ENCODE results near the gene CNTNAP2. TPM values are rescaled to one million over a fixed set of nuclear protein-coding genes. Genes with fewer than 3 reads are reported as not detected.

CNTNAP2 gene
- total RNA-seq, 1 donor: 7.6 TPM

- H3K4me1 ChIP-seq (ENCODE audit: insufficient read depth, low read length): no peaks in the 10 kb centered on the region
- no peak overlapping the region for H3K27ac ChIP-seq (ENCODE audit: low read depth, low read length)
- no peaks in the 10 kb centered on the region for H3K36me3 ChIP-seq (ENCODE audit: insufficient read depth, low read length)
- no peaks in the 10 kb centered on the region for H3K79me2 ChIP-seq (ENCODE audit: insufficient read depth, low read length)
- no peak for DNase-seq (ENCODE audit: insufficient read length, low spot score, missing footprints)
- TF ChIP-seq, protein P1, sequence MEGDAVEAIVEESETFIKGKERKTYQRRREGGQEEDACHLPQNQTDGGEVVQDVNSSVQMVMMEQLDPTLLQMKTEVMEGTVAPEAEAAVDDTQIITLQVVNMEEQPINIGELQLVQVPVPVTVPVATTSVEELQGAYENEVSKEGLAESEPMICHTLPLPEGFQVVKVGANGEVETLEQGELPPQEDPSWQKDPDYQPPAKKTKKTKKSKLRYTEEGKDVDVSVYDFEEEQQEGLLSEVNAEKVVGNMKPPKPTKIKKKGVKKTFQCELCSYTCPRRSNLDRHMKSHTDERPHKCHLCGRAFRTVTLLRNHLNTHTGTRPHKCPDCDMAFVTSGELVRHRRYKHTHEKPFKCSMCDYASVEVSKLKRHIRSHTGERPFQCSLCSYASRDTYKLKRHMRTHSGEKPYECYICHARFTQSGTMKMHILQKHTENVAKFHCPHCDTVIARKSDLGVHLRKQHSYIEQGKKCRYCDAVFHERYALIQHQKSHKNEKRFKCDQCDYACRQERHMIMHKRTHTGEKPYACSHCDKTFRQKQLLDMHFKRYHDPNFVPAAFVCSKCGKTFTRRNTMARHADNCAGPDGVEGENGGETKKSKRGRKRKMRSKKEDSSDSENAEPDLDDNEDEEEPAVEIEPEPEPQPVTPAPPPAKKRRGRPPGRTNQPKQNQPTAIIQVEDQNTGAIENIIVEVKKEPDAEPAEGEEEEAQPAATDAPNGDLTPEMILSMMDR (IDR thresholded peaks at IDR 0.05; ENCODE audit: extremely low read depth, low read depth, low read length): no peak
- H3K4me3 ChIP-seq (ENCODE audit: insufficient read depth, low read length): no peak overlapping the region
- no peak overlapping the region for H2AFZ ChIP-seq (ENCODE audit: low read length)
- H3K27me3 ChIP-seq (ENCODE audit: insufficient read depth, low read length): no peaks in the 10 kb centered on the region
- no peak overlapping the region for H3K4me2 ChIP-seq (ENCODE audit: insufficient read depth, low read length)
- no peaks in the 10 kb centered on the region for H4K20me1 ChIP-seq (ENCODE audit: insufficient read depth, low read length)
- no peaks in the 10 kb centered on the region for H3K9me3 ChIP-seq (ENCODE audit: low read depth, low read length)
Observed at GRCh38 chr7:147136352-147136751, 1019.8 kb downstream of the CNTNAP2 start.

- Histone ChIP-seq H4K20me1 (ENCODE audit: insufficient read depth, low read length) (no peaks in the 10 kb centered on the region), H3K27ac (ENCODE audit: low read depth, low read length) (no peak overlapping the region), H3K36me3 (ENCODE audit: insufficient read depth, low read length) (no peaks in the 10 kb centered on the region), H3K9me3 (ENCODE audit: low read depth, low read length) (no peaks in the 10 kb centered on the region), H3K79me2 (ENCODE audit: insufficient read depth, low read length) (no peaks in the 10 kb centered on the region), H2AFZ (ENCODE audit: low read length) (peak overlapping the region; percentile 26), H3K4me2 (ENCODE audit: insufficient read depth, low read length) (no peak overlapping the region), H3K4me3 (ENCODE audit: insufficient read depth, low read length) (no peak overlapping the region), H3K4me1 (ENCODE audit: insufficient read depth, low read length) (no peaks in the 10 kb centered on the region), H3K27me3 (ENCODE audit: insufficient read depth, low read length) (no peaks in the 10 kb centered on the region)
- DNase-seq (ENCODE audit: insufficient read length, low spot score, missing footprints): no peak
- TF ChIP-seq, protein P1 (IDR thresholded peaks at IDR 0.05; ENCODE audit: extremely low read depth, low read depth, low read length): no peak
Observed at GRCh38 chr7:147145194-147145593, 1028.6 kb downstream of the CNTNAP2 start.

GRCh38 chr7:147146169-147146568, 1029.6 kb downstream of the CNTNAP2 start:
- DNase-seq (ENCODE audit: insufficient read length, low spot score, missing footprints): no peak
- Histone ChIP-seq H3K36me3 (ENCODE audit: insufficient read depth, low read length) (no peaks in the 10 kb centered on the region), H3K79me2 (ENCODE audit: insufficient read depth, low read length) (no peaks in the 10 kb centered on the region), H4K20me1 (ENCODE audit: insufficient read depth, low read length) (no peaks in the 10 kb centered on the region), H3K4me2 (ENCODE audit: insufficient read depth, low read length) (no peak overlapping the region), H3K4me1 (ENCODE audit: insufficient read depth, low read length) (no peaks in the 10 kb centered on the region), H2AFZ (ENCODE audit: low read length) (no peak overlapping the region), H3K27me3 (ENCODE audit: insufficient read depth, low read length) (no peaks in the 10 kb centered on the region), H3K4me3 (ENCODE audit: insufficient read depth, low read length) (no peak overlapping the region), H3K9me3 (ENCODE audit: low read depth, low read length) (no peaks in the 10 kb centered on the region), H3K27ac (ENCODE audit: low read depth, low read length) (no peak overlapping the region)
- TF ChIP-seq, protein P1 (IDR thresholded peaks at IDR 0.05; ENCODE audit: extremely low read depth, low read depth, low read length): no peak

- Histone ChIP-seq H3K79me2 (ENCODE audit: insufficient read depth, low read length) (no peaks in the 10 kb centered on the region), H3K4me2 (ENCODE audit: insufficient read depth, low read length) (no peak overlapping the region), H3K27ac (ENCODE audit: low read depth, low read length) (no peak overlapping the region), H2AFZ (ENCODE audit: low read length) (no peak overlapping the region), H3K9me3 (ENCODE audit: low read depth, low read length) (no peaks in the 10 kb centered on the region), H4K20me1 (ENCODE audit: insufficient read depth, low read length) (no peaks in the 10 kb centered on the region), H3K36me3 (ENCODE audit: insufficient read depth, low read length) (no peaks in the 10 kb centered on the region), H3K4me1 (ENCODE audit: insufficient read depth, low read length) (no peaks in the 10 kb centered on the region), H3K4me3 (ENCODE audit: insufficient read depth, low read length) (no peak overlapping the region), H3K27me3 (ENCODE audit: insufficient read depth, low read length) (no peaks in the 10 kb centered on the region)
- TF ChIP-seq, protein P1 (IDR thresholded peaks at IDR 0.05; ENCODE audit: extremely low read depth, low read depth, low read length): no peak
- no peak for DNase-seq (ENCODE audit: insufficient read length, low spot score, missing footprints)
Observed at GRCh38 chr7:147151661-147152060, 1035.1 kb downstream of the CNTNAP2 start.
